Endothelial cell of umbilical vein (primary cell): ENCODE measurements around the gene HMGCL. TPM values are rescaled to one million over a fixed set of nuclear protein-coding genes. Genes with fewer than 3 reads are reported as not detected.
A peak's percentile ranks its signal among the peaks of the same experiment; 100 is the strongest.

Experiments used
- BruUV-seq: library from RNA; stranded (reverse); fragments of 400-500 nt; replicated peaks from 2 replicates; lab custom pipeline; 2021; lab: Mats Ljungman, UMichigan
- CTCF ChIA-PET: fragments of 300-600, 350-600 bp; sonication (Branson Sonifier 250); formaldehyde crosslinking; loops from one replicate; lab custom pipeline; 2021; ENCODE audit warnings: antibody characterized with exemption, inconsistent platforms; lab: Charles Lee
- POLR2A ChIA-PET: fragments of 300-600, 350-600 bp; sonication (Branson Sonifier 250); formaldehyde crosslinking; loops from one replicate; lab custom pipeline; 2021; ENCODE audit warnings: antibody characterized with exemption, inconsistent platforms; lab: Charles Lee
- DNase-seq: peaks from one replicate; pipeline ENCODE4 v3.0.0-alpha.2; 2011; ENCODE audit warnings: low read depth, low spot score
- FAIRE-seq: peaks from 2 replicates; lab custom pipeline; 2011; peaks lifted over from hg19 to GRCh38; lab: Jason Lieb, UNC
- H2AFZ ChIP-seq: 2 replicates; pipeline ENCODE4 v1.6.0; 2012; ENCODE audit warnings: low read depth, low read length, control low read depth, inconsistent platforms
- H3K27ac ChIP-seq: 2 replicates; pipeline ENCODE4 v1.5.1; 2011; ENCODE audit warnings: low read depth, mild to moderate bottlenecking, control low read depth, low read length, moderate library complexity; ENCODE audit not compliant: insufficient read depth
- H3K27me3 ChIP-seq, 2 experiments: 2 replicates each; pipeline versions ENCODE4 v1.6.0 to v1.6.1; 2011; ENCODE audit warnings: low read length in 2 of 2, mixed read lengths in 1 of 2; ENCODE audit not compliant: control insufficient read depth in 2 of 2, insufficient read depth in 2 of 2
- H3K36me3 ChIP-seq, 2 experiments: 2 replicates in 1 of 2; 3 replicates in 1 of 2; pipeline ENCODE4 v1.5.1; 2011; ENCODE audit warnings: low read length in 2 of 2, mild to moderate bottlenecking in 1 of 2, moderate library complexity in 1 of 2; ENCODE audit not compliant: control insufficient read depth in 2 of 2, insufficient read depth in 2 of 2; ENCODE audit errors: extremely low read depth in 1 of 2
- H3K4me1 ChIP-seq: 3 replicates; pipeline ENCODE4 v1.5.1; 2011; ENCODE audit warnings: mild to moderate bottlenecking, low read length; ENCODE audit not compliant: control insufficient read depth, insufficient read depth; ENCODE audit errors: extremely low read depth
- H3K4me2 ChIP-seq: 2 replicates; pipeline ENCODE4 v1.6.1; 2011; ENCODE audit warnings: low read length, control low read depth, mixed read lengths; ENCODE audit not compliant: insufficient read depth
- H3K4me3 ChIP-seq, 3 experiments: fragments of 200-600 bp in 1 of 3; sonication (generic), shearing (Covaris generic) in 1 of 3; replicated peaks in 1 of 3; 2 replicates each; pipeline ENCODE4 v1.5.1; 2011 to 2016; ENCODE audit warnings: control low read depth in 3 of 3, low read length in 3 of 3, mild to moderate bottlenecking in 2 of 3, inconsistent platforms in 1 of 3, low read depth in 1 of 3, moderate library complexity in 1 of 3; ENCODE audit not compliant: insufficient read depth in 1 of 3
- H3K79me2 ChIP-seq: 2 replicates; pipeline ENCODE4 v1.6.0; 2012; ENCODE audit warnings: low read length, inconsistent platforms; ENCODE audit not compliant: control insufficient read depth, insufficient read depth
- H3K9ac ChIP-seq: replicated peaks from 2 replicates; pipeline ENCODE3; 2011; ENCODE audit warnings: low read length, control low read depth; ENCODE audit not compliant: insufficient read depth; ENCODE audit errors: extremely low read depth
- H3K9me1 ChIP-seq: replicated peaks from 3 replicates; pipeline ENCODE4 v1.6.0; 2011; ENCODE audit warnings: mild to moderate bottlenecking, low read length; ENCODE audit not compliant: control insufficient read depth, insufficient read depth; ENCODE audit errors: extremely low read depth
- H3K9me3 ChIP-seq: replicated peaks from 2 replicates; pipeline ENCODE4 v1.5.1; 2012; ENCODE audit warnings: low read length, inconsistent platforms; ENCODE audit not compliant: control insufficient read depth, insufficient read depth
- H4K20me1 ChIP-seq: replicated peaks from 2 replicates; pipeline ENCODE3; 2011; ENCODE audit warnings: mild to moderate bottlenecking, low read length; ENCODE audit not compliant: control insufficient read depth, insufficient read depth; ENCODE audit errors: extremely low read depth
- EZH2 ChIP-seq: IDR thresholded peaks from 2 replicates; pipeline ENCODE4 v1.6.1; 2012; ENCODE audit warnings: borderline replicate concordance, low read depth, mild to moderate bottlenecking, moderate library complexity, low read length, inconsistent platforms; ENCODE audit not compliant: severe bottlenecking
- FOS ChIP-seq: IDR thresholded peaks from 2 replicates; pipeline ENCODE4 v1.6.1; 2011; ENCODE audit warnings: mild to moderate bottlenecking, low read length, moderate library complexity, borderline replicate concordance; ENCODE audit not compliant: insufficient read depth
- GATA2 ChIP-seq: IDR thresholded peaks from 2 replicates; pipeline ENCODE4 v1.7.0; 2011; ENCODE audit warnings: low read depth, mild to moderate bottlenecking, moderate library complexity, mixed read lengths, low read length; ENCODE audit not compliant: insufficient read length, insufficient read depth
- JUN ChIP-seq: IDR thresholded peaks from 2 replicates; pipeline ENCODE4 v1.6.1; 2011; ENCODE audit warnings: borderline replicate concordance, low read depth; ENCODE audit not compliant: insufficient read length, insufficient read depth
- MYC ChIP-seq: IDR thresholded peaks from one replicate; pipeline ENCODE4 v1.6.1; 2011; ENCODE audit warnings: mild to moderate bottlenecking, low read depth, low read length
- POLR2A ChIP-seq: IDR thresholded peaks from 2 replicates; pipeline ENCODE4 v1.6.1; 2012; ENCODE audit warnings: low read depth, mild to moderate bottlenecking, control low read depth, low read length
- POLR2AphosphoS5 ChIP-seq: IDR thresholded peaks from 2 replicates; pipeline ENCODE4 v1.6.1; 2012; ENCODE audit warnings: low read depth, mild to moderate bottlenecking, control low read depth, low read length, moderate library complexity; ENCODE audit not compliant: insufficient read depth
- dilution Hi-C: fragments of 300-500 bp; cut with MboI; formaldehyde crosslinking; loops from one replicate; pipeline ENCODE4 v1.15.0; 2019; ENCODE audit warnings: low sequenced_read_pairs; ENCODE audit not compliant: extremely low pct_ligation_motif_present
- intact Hi-C: fragments of 100-400 bp; cut with micrococcal nuclease; formaldehyde crosslinking; loops from one replicate; pipeline ENCODE4 v1.10.0; 2022
- polyA plus RNA-seq, 4 experiments: library from polyadenylated mRNA; depleted of rRNA in 3 of 4; stranded (reverse) in 3 of 4; unstranded in 1 of 4; fragments of >200 nt; gene quantifications; 2 replicates each; pipeline versions ENCODE4 v1.2.1 to v1.2.3, GENCODE V29; 2011 to 2012; ENCODE audit warnings: missing spikeins in 1 of 4
- total RNA-seq: library from RNA; stranded (reverse); gene quantifications from 2 replicates; pipeline ENCODE4 v1.2.3, GENCODE V29; 2021
- TF ChIP-seq, protein P1 (sequence below), 2 donors: IDR thresholded peaks; 1 replicate in 1 of 2; 2 replicates in 1 of 2; pipeline ENCODE4 v1.5.1; 2011; ENCODE audit warnings: low read length in 2 of 2, mild to moderate bottlenecking in 2 of 2, moderate library complexity in 2 of 2, control low read depth in 1 of 2, inconsistent platforms in 1 of 2, low read depth in 1 of 2; ENCODE audit not compliant: insufficient read depth in 1 of 2; ENCODE audit errors: extremely low read depth in 1 of 2
- TF ChIP-seq, protein P2 (sequence below): IDR thresholded peaks from 2 replicates; pipeline ENCODE4 v1.6.1; 2011; ENCODE audit not compliant: insufficient read depth, insufficient read length

The HMGCL gene
- total and polyA plus RNA-seq, 2 donors (not counting 3 experiments of a cell fraction or from before 2014, with no cell fraction given) = 24.2 to 30.0 TPM

DNA sequence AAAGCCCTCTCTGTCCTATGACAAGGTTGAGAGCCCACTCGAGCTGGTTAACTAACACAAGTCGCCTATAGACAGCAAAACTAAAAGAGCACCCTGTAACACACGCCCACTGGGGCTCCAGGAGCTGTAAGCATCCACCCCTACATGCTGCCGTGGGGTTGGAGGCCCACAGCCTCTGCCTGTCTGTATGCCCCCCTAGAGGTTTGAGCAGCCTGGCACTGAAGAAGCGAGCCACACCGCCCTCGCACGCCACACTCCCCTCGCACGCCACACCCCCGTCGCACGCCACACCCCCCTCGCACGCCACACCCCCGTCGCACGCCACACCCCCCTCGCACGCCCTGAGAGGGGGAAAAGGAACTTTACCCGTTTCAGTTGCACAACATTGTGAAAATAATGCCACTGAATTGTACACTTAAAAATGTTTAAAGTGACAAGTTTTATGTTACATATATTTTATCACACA lies 13.2 kb upstream of the HMGCL start:
- POLR2A ChIA-PET = interaction anchor here (0.6 kb wide), 1 partner anchor 120 kb away, joined by 4 read pairs; no protein-coding TSS in a partner anchor
- TF ChIP-seq EZH2 (no peak), MYC (no peak), POLR2A (no peak), FOS (no peak), JUN (no peak)

DNA sequence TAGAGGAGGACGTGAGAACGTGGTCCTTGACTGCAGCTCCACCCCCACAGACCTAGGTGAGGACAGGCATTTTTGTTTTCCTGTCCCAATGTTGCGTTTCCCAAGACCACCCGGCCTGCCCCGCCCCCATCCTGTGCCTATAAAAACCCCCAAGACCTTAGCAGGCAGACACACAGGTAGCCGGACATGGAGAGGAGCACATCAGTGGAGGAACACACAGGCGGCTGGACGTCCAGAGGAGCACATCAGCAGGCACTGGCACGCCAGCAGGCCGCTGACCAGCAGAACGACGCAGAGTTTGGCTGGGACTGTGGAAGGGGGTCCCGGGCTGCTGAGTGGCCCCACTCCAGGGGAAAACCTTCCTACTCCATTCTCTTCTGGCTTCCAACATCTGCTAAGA lies 12.7 kb upstream of the HMGCL start:
- dilution Hi-C loops (no loop called here), intact Hi-C loops (no loop called here)
- Histone ChIP-seq H3K27ac (no peak overlapping the region), H3K4me2 (peak overlapping the region; percentile 16), H3K4me1 (no peaks in the 10 kb centered on the region), H3K9ac (no peak overlapping the region), H3K9me1 (no peaks in the 10 kb centered on the region), H3K79me2 (no peaks in the 10 kb centered on the region), H3K4me3 (no peak overlapping the region), H3K9me3 (no peaks in the 10 kb centered on the region), H4K20me1 (no peaks in the 10 kb centered on the region), H2AFZ (no peak overlapping the region), H3K27me3 (peaks cover 2 to 12% of the 10 kb centered on the region in 2 experiments), H3K36me3 (no peaks in the 10 kb centered on the region)
- DNase-seq (no peak), FAIRE-seq (no peak)
- ChIA-PET CTCF (interaction anchor here (1.5 kb wide), 1 partner anchor 66 kb away, joined by 4 read pairs; no protein-coding TSS in a partner anchor), POLR2A (interaction anchor here (0.6 kb wide), 1 partner anchor 121 kb away, joined by 4 read pairs; no protein-coding TSS in a partner anchor)
- no TSS peak for BruUV-seq
- TF ChIP-seq JUN = no peak
- no peak for TF ChIP-seq EZH2
- TF ChIP-seq POLR2A = no peak
- TF ChIP-seq, protein P1, sequence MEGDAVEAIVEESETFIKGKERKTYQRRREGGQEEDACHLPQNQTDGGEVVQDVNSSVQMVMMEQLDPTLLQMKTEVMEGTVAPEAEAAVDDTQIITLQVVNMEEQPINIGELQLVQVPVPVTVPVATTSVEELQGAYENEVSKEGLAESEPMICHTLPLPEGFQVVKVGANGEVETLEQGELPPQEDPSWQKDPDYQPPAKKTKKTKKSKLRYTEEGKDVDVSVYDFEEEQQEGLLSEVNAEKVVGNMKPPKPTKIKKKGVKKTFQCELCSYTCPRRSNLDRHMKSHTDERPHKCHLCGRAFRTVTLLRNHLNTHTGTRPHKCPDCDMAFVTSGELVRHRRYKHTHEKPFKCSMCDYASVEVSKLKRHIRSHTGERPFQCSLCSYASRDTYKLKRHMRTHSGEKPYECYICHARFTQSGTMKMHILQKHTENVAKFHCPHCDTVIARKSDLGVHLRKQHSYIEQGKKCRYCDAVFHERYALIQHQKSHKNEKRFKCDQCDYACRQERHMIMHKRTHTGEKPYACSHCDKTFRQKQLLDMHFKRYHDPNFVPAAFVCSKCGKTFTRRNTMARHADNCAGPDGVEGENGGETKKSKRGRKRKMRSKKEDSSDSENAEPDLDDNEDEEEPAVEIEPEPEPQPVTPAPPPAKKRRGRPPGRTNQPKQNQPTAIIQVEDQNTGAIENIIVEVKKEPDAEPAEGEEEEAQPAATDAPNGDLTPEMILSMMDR (IDR thresholded peaks at IDR 0.05; ENCODE audit: extremely low read depth in 1 of 2, insufficient read depth in 1 of 2, low read depth in 1 of 2, low read length in 2 of 2) = no peak
- no peak for TF ChIP-seq MYC
- no peak for TF ChIP-seq POLR2AphosphoS5
- TF ChIP-seq FOS = no peak
- TF ChIP-seq, protein P2, sequence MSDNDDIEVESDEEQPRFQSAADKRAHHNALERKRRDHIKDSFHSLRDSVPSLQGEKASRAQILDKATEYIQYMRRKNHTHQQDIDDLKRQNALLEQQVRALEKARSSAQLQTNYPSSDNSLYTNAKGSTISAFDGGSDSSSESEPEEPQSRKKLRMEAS = no peak
- no peak for TF ChIP-seq GATA2

More for the DNA sequence above, 13.2 kb upstream of the HMGCL start:
- Histone ChIP-seq H3K4me3 (peak overlapping the region in 1 of 3 experiments; percentile 40), H2AFZ (peak overlapping the region; percentile 85), H3K4me1 (no peaks in the 10 kb centered on the region), H3K9me3 (no peaks in the 10 kb centered on the region), H3K79me2 (no peaks in the 10 kb centered on the region), H3K27me3 (peaks cover 6 to 12% of the 10 kb centered on the region in 2 experiments), H3K9me1 (no peaks in the 10 kb centered on the region), H3K36me3 (no peaks in the 10 kb centered on the region), H3K27ac (no peak overlapping the region), H4K20me1 (no peaks in the 10 kb centered on the region), H3K4me2 (peak overlapping the region; percentile 85), H3K9ac (no peak overlapping the region)
- no TSS peak for BruUV-seq
- FAIRE-seq (peak; percentile 80), DNase-seq (peak; percentile 58)
- dilution Hi-C loops = no loop called here
- CTCF ChIA-PET = interaction anchor here (1.5 kb wide), 1 partner anchor 67 kb away, joined by 4 read pairs; no protein-coding TSS in a partner anchor
- intact Hi-C loops = no loop called here
